HEK293 (cell line): Measurements from ENCODE around the gene SH3D19.

Source experiments
- CTCF ChIA-PET: fragments of 350-600 bp; formaldehyde crosslinking; extraction: SDS; loops from one replicate; lab custom pipeline; 2021; ENCODE audit warnings: antibody characterized with exemption; lab: Yijun Ruan, JAX
- POLR2A ChIA-PET: fragments of 300-600 bp; formaldehyde crosslinking; extraction: SDS; loops from one replicate; lab custom pipeline; 2020; ENCODE audit warnings: antibody characterized with exemption, inconsistent platforms; lab: Yijun Ruan, JAX
- H3K27ac ChIP-seq: fragments of 200-500 bp; sonication (Bioruptor generic); 2 replicates; pipeline ENCODE4 v1.5.1; 2014; ENCODE audit warnings: low read depth, low read length, control low read depth, inconsistent platforms; ENCODE audit errors: extremely low read depth
- H3K36me3 ChIP-seq, 2 experiments: fragments of 200-500 bp in 1 of 2; sonication (Bioruptor generic) in 1 of 2; 1 replicate in 1 of 2; 2 replicates in 1 of 2; pipeline ENCODE4 v1.5.1; 2014 to 2017; ENCODE audit warnings: inconsistent platforms in 2 of 2, low read length in 2 of 2; ENCODE audit not compliant: control insufficient read depth in 2 of 2, insufficient read depth in 1 of 2
- H3K4me1 ChIP-seq: fragments of 200-500 bp; sonication (Bioruptor generic); 2 replicates; pipeline ENCODE4 v1.5.1; 2014; ENCODE audit warnings: mild to moderate bottlenecking, low read length, inconsistent platforms; ENCODE audit not compliant: control insufficient read depth, insufficient read depth
- H3K4me3 ChIP-seq: 2 replicates; pipeline ENCODE4 v1.5.1; 2011; ENCODE audit warnings: low read depth, mild to moderate bottlenecking, control low read depth, low read length, moderate library complexity
- H3K9me3 ChIP-seq: fragments of 200-500 bp; sonication (Bioruptor generic); 2 replicates; pipeline ENCODE4 v1.5.1; 2014; ENCODE audit warnings: low read depth, low read length, inconsistent platforms; ENCODE audit not compliant: control insufficient read depth, insufficient read depth
- GLI4 ChIP-seq: fragments of 450-650 bp; formaldehyde crosslinking; IDR thresholded peaks from 2 replicates; pipeline ENCODE4 v1.5.1; 2016; ENCODE audit warnings: missing biosample characterization, missing genetic modification characterization
- GLIS1 ChIP-seq: fragments of 450-650 bp; formaldehyde crosslinking; IDR thresholded peaks from 2 replicates; pipeline ENCODE4 v1.5.1; 2016; ENCODE audit warnings: missing biosample characterization, missing genetic modification characterization
- MEIS1 ChIP-seq: sonication (generic); formaldehyde crosslinking; IDR thresholded peaks from 2 replicates; pipeline ENCODE4 v1.8.1; 2022; ENCODE audit warnings: missing genetic modification reagents, mild to moderate bottlenecking, borderline replicate concordance
- SALL2 ChIP-seq: fragments of 450-650 bp; formaldehyde crosslinking; IDR thresholded peaks from 2 replicates; pipeline ENCODE4 v1.5.0; 2017; ENCODE audit warnings: missing biosample characterization, mild to moderate bottlenecking, missing genetic modification characterization, borderline replicate concordance
- ZNF146 ChIP-seq: fragments of 450-650 bp; formaldehyde crosslinking; IDR thresholded peaks from 2 replicates; pipeline ENCODE4 v1.5.1; 2016; ENCODE audit warnings: missing biosample characterization, missing genetic modification characterization
- ZNF394 ChIP-seq: fragments of 450-650 bp; formaldehyde crosslinking; IDR thresholded peaks from 2 replicates; pipeline ENCODE4 v1.5.1; 2016; ENCODE audit warnings: missing biosample characterization, missing genetic modification characterization, mild to moderate bottlenecking, moderate library complexity, borderline replicate concordance
- ZNF473 ChIP-seq: fragments of 450-650 bp; formaldehyde crosslinking; IDR thresholded peaks from 2 replicates; pipeline ENCODE4 v1.5.1; 2017; ENCODE audit warnings: missing biosample characterization, missing genetic modification characterization
- ZNF596 ChIP-seq: fragments of 450-650 bp; IDR thresholded peaks from 2 replicates; pipeline ENCODE4 v1.5.0; 2018; ENCODE audit warnings: missing biosample characterization, mild to moderate bottlenecking, missing genetic modification characterization, moderate library complexity
- ZNF600 ChIP-seq: fragments of 450-650 bp; formaldehyde crosslinking; IDR thresholded peaks from 2 replicates; pipeline ENCODE4 v1.5.1; 2016; ENCODE audit warnings: missing biosample characterization, missing genetic modification characterization
- ZNF670 ChIP-seq: fragments of 450-650 bp; formaldehyde crosslinking; IDR thresholded peaks from 2 replicates; pipeline ENCODE4 v1.5.1; 2016; ENCODE audit warnings: missing biosample characterization, missing genetic modification characterization, low read depth
- ZNF768 ChIP-seq: fragments of 450-650 bp; formaldehyde crosslinking; IDR thresholded peaks from 2 replicates; pipeline ENCODE4 v1.5.1; 2018; ENCODE audit warnings: missing biosample characterization, mild to moderate bottlenecking, missing genetic modification characterization
- ZNF776 ChIP-seq: fragments of 450-650 bp; formaldehyde crosslinking; IDR thresholded peaks from 2 replicates; pipeline ENCODE4 v1.5.0; 2017; ENCODE audit warnings: missing biosample characterization, missing genetic modification characterization, borderline replicate concordance
- TF ChIP-seq, protein P1 (sequence below): fragments of 450-650 bp; formaldehyde crosslinking; IDR thresholded peaks from 2 replicates; pipeline ENCODE4 v1.5.1; 2016; ENCODE audit warnings: missing biosample characterization, missing genetic modification characterization, borderline replicate concordance

The SH3D19 gene

DNA sequence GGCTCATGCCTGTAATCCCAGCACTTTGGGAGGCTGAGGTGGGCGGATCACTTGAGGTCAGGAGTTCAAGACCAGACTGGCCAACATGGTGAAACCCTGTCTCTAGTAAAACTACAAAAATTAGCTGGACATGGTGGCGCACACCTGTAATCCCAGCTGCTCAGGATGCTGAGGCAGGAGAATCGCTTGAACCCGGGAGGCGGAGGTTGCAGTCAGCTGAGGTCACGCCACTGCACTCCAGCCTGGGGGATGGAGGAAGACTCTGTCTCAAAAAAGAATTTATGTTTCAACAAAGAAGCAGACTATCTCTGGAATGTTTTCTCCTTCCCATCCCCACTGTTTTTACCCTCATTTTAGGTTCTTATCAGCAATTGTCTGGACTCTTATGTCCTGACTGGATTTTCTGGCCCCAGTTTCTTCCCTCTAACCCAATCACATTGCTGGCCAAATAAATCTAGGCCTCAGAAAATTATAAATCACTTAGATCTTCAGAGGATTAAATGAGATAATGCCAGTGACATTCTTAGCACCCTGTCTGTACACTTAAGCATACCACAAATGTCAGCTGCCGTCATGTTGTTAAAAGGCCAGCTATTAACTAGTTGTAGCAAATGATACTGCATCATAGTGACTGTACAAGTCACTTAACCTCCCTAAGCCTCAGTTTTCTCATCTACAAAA, 93.3 kb downstream of the SH3D19 start (continued):
- TF ChIP-seq, protein P1, sequence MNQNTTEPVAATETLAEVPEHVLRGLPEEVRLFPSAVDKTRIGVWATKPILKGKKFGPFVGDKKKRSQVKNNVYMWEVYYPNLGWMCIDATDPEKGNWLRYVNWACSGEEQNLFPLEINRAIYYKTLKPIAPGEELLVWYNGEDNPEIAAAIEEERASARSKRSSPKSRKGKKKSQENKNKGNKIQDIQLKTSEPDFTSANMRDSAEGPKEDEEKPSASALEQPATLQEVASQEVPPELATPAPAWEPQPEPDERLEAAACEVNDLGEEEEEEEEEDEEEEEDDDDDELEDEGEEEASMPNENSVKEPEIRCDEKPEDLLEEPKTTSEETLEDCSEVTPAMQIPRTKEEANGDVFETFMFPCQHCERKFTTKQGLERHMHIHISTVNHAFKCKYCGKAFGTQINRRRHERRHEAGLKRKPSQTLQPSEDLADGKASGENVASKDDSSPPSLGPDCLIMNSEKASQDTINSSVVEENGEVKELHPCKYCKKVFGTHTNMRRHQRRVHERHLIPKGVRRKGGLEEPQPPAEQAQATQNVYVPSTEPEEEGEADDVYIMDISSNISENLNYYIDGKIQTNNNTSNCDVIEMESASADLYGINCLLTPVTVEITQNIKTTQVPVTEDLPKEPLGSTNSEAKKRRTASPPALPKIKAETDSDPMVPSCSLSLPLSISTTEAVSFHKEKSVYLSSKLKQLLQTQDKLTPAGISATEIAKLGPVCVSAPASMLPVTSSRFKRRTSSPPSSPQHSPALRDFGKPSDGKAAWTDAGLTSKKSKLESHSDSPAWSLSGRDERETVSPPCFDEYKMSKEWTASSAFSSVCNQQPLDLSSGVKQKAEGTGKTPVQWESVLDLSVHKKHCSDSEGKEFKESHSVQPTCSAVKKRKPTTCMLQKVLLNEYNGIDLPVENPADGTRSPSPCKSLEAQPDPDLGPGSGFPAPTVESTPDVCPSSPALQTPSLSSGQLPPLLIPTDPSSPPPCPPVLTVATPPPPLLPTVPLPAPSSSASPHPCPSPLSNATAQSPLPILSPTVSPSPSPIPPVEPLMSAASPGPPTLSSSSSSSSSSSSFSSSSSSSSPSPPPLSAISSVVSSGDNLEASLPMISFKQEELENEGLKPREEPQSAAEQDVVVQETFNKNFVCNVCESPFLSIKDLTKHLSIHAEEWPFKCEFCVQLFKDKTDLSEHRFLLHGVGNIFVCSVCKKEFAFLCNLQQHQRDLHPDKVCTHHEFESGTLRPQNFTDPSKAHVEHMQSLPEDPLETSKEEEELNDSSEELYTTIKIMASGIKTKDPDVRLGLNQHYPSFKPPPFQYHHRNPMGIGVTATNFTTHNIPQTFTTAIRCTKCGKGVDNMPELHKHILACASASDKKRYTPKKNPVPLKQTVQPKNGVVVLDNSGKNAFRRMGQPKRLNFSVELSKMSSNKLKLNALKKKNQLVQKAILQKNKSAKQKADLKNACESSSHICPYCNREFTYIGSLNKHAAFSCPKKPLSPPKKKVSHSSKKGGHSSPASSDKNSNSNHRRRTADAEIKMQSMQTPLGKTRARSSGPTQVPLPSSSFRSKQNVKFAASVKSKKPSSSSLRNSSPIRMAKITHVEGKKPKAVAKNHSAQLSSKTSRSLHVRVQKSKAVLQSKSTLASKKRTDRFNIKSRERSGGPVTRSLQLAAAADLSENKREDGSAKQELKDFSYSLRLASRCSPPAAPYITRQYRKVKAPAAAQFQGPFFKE (tag by site-specific recombination), result no peak
- TF ChIP-seq SALL2 (tag by site-specific recombination), result no peak
- no peak for TF ChIP-seq ZNF768 (tag by site-specific recombination)
- TF ChIP-seq ZNF670, result no peak
- no peak for TF ChIP-seq ZNF596
- no peak for TF ChIP-seq ZNF394 (tag by site-specific recombination)
- TF ChIP-seq ZNF776 (tag by site-specific recombination), result no peak

DNA sequence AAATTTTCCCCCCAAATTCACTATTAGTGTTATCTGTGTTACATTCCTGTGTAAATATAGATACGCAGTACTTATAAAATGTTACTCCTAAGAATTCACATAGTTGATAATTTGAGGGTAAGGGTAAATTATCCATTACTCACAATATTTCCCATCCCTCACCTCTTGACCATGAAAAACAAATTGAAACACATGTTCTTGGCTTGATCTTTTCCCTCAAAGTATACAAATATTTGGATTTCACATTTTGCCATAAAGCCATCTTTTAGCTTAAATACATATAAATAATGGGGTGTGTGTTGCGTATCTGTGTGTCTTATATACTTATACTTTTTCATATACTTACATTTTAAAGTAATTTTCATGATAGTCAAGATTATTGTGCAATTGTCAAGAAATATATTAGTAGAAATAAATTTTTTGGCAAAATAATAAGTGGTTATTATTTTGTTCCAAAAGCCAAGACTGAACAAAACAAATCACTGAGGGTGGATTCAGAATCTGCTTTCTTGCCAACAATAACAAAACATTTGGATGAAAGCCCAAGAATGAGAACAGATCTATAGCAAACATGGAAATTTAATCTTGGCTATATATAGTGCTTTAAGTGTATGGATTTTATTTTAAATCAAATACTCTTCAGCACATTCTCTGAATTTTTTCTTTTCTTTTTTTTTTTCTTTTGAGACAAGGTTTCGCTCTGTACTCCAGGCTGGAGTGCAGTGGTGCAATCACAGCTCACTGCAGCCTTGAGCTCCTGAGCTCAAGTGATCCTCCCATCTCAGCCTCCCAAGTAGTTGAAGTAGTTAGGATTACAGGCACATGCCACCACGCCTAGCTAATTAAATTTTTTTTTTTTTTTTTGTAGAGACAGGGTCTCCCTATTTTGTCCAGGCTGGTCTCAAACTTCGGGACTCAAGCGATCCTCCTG, 97.0 kb downstream of the SH3D19 start:
- no peaks in the 10 kb centered on the region for H3K9me3 ChIP-seq
- no peak overlapping the region for H3K27ac ChIP-seq
- ChIA-PET POLR2A (no interaction called here), CTCF (interaction anchor here (0.6 to 0.7 kb wide), 3 partner anchors 28 to 86 kb away, joined by 3 read pairs; no protein-coding TSS in a partner anchor)
- TF ChIP-seq GLI4 (tag by site-specific recombination) (no peak), GLIS1 (tag by site-specific recombination) (peak; percentile 29; the same call in 1 of the 2 replicates)
- H3K4me3 ChIP-seq, result no peak overlapping the region
- peaks cover 9% of the 10 kb centered on the region for H3K4me1 ChIP-seq
- H3K36me3 ChIP-seq, result no peaks in the 10 kb centered on the region

GRCh38 chr4:151227731-151228130, 97.7 kb downstream of the SH3D19 start:
- ChIA-PET CTCF (interaction anchor here (0.6 kb wide), 1 partner anchor 85 kb away, joined by 3 read pairs; no protein-coding TSS in a partner anchor), POLR2A (no interaction called here)
- no peak overlapping the region for H3K4me3 ChIP-seq
- no peaks in the 10 kb centered on the region for H3K9me3 ChIP-seq
- peaks cover 9% of the 10 kb centered on the region for H3K4me1 ChIP-seq
- TF ChIP-seq ZNF146 (tag by site-specific recombination), result no peak
- TF ChIP-seq ZNF600 (tag by site-specific recombination), result 0 out of 2 replicates have a peak, but pooled peaks have one; percentile 14
- no peak for TF ChIP-seq MEIS1 (CRISPR knock-in tag)
- TF ChIP-seq ZNF473, result no peak
- H3K27ac ChIP-seq, result no peak overlapping the region
- H3K36me3 ChIP-seq, result no peaks in the 10 kb centered on the region
